CD4-positive, alpha-beta T cell treated with Interleukin-6 at 100 ng/mL for 8 hours (primary cell): ENCODE results near the gene CHTF18.

Experiments
- DNase-seq: peaks from one replicate; pipeline ENCODE4 v3.0.0-alpha.2; 2020; ENCODE audit warnings: mixed read lengths, low spot score

The CHTF18 gene

GRCh38 chr16:760545-761343 is 27.7 kb upstream of the CHTF18 start, which contains the start of gene MSLN:
Gene MSLN (plus strand): TSS chr16:760734. CDS start chr16:762681, 1,947 bp downstream.
- no peak for DNase-seq

GRCh38 chr16:761625-762513 is 26.6 kb upstream of the CHTF18 start:
- DNase-seq = no peak

- DNase-seq = no peak
Measured at GRCh38 chr16:762595-763268, 25.7 kb upstream of the CHTF18 start.

GRCh38 chr16:763369-764183 is 24.8 kb upstream of the CHTF18 start:
- no peak for DNase-seq

GRCh38 chr16:764184-764750 is 24.2 kb upstream of the CHTF18 start:
- DNase-seq = no peak

- no peak for DNase-seq
Measured at GRCh38 chr16:764848-765487, 23.5 kb upstream of the CHTF18 start.

GRCh38 chr16:765488-765865 is 22.9 kb upstream of the CHTF18 start:
- no peak for DNase-seq

- DNase-seq = no peak
Measured at GRCh38 chr16:766008-766819, 22.2 kb upstream of the CHTF18 start.

- no peak for DNase-seq
Measured at GRCh38 chr16:766820-767640, 21.4 kb upstream of the CHTF18 start.

GRCh38 chr16:767743-768235 is 20.6 kb upstream of the CHTF18 start:
- DNase-seq = no peak

GRCh38 chr16:768428-768827 is 20.0 kb upstream of the CHTF18 start:
- DNase-seq = no peak

- DNase-seq = no peak
Measured at GRCh38 chr16:769184-769784, 19.1 kb upstream of the CHTF18 start.

- no peak for DNase-seq
Measured at GRCh38 chr16:769934-770333, 18.5 kb upstream of the CHTF18 start.

- no peak for DNase-seq
Measured at GRCh38 chr16:770411-770810, 18.0 kb upstream of the CHTF18 start.

- no peak for DNase-seq
Measured at GRCh38 chr16:772959-773358, 15.5 kb upstream of the CHTF18 start.

GRCh38 chr16:774086-775001 is 14.1 kb upstream of the CHTF18 start:
- DNase-seq = no peak

- DNase-seq = no peak
Measured at GRCh38 chr16:775236-775796, 13.1 kb upstream of the CHTF18 start.
